Glutamatergic neuron (in vitro differentiated cells): Measurements from ENCODE around the gene IRAK3. TPM values are rescaled to one million over a fixed set of nuclear protein-coding genes. Genes with fewer than 3 reads are reported as not detected.
A peak's percentile ranks its signal among the peaks of the same experiment; 100 is the strongest.

Experiments used
- DNase-seq: peaks from one replicate; pipeline ENCODE4 v3.0.0; 2022
- H3K27ac Mint-ChIP-seq: one replicate; pipeline ENCODE4 v1.8.0; 2020; ENCODE audit warnings: mild to moderate bottlenecking, mixed read lengths, inconsistent platforms; ENCODE audit not compliant: unreplicated experiment
- H3K27me3 Mint-ChIP-seq: one replicate; pipeline ENCODE4 v1.8.0; 2020; ENCODE audit warnings: mild to moderate bottlenecking, moderate library complexity, mixed read lengths, inconsistent platforms; ENCODE audit not compliant: unreplicated experiment
- H3K36me3 Mint-ChIP-seq: one replicate; pipeline ENCODE4 v1.8.0; 2020; ENCODE audit warnings: mild to moderate bottlenecking, mixed read lengths, inconsistent platforms; ENCODE audit not compliant: unreplicated experiment
- H3K4me1 Mint-ChIP-seq: one replicate; pipeline ENCODE4 v1.8.0; 2020; ENCODE audit warnings: mild to moderate bottlenecking, low read depth, mixed read lengths, inconsistent platforms; ENCODE audit not compliant: unreplicated experiment
- H3K4me3 Mint-ChIP-seq: one replicate; pipeline ENCODE4 v1.8.0; 2020; ENCODE audit warnings: mild to moderate bottlenecking, mixed read lengths, inconsistent platforms; ENCODE audit not compliant: unreplicated experiment
- H3K9me3 Mint-ChIP-seq: one replicate; pipeline ENCODE4 v1.8.0; 2020; ENCODE audit warnings: mild to moderate bottlenecking, moderate library complexity, mixed read lengths, inconsistent platforms; ENCODE audit not compliant: unreplicated experiment
- total RNA-seq: library from RNA; stranded (reverse); fragmentation: NEBNext Ultra II Directional; extraction: Animal tissue kit (Norgen Biotek cat#: 25700); gene quantifications from one replicate; pipeline ENCODE4 v1.2.1, GENCODE V29; 2021; ENCODE audit not compliant: unreplicated experiment
- TF ChIP-seq, protein P1 (sequence below): fragments of 200-600 bp; sonication (generic); IDR thresholded peaks from one replicate; pipeline ENCODE4 v1.5.0; 2021; ENCODE audit not compliant: partially characterized antibody, unreplicated experiment

IRAK3 gene
- total RNA-seq, 1 donor from 2014 or later: 3.9 TPM

- Mint-ChIP-seq H3K27ac (no peak overlapping the region), H3K27me3 (no peaks in the 10 kb centered on the region), H3K4me3 (no peak overlapping the region), H3K36me3 (peaks cover 25% of the 10 kb centered on the region), H3K4me1 (peaks cover 3% of the 10 kb centered on the region), H3K9me3 (peaks cover 5% of the 10 kb centered on the region)
- DNase-seq: no peak
- TF ChIP-seq, protein P1, sequence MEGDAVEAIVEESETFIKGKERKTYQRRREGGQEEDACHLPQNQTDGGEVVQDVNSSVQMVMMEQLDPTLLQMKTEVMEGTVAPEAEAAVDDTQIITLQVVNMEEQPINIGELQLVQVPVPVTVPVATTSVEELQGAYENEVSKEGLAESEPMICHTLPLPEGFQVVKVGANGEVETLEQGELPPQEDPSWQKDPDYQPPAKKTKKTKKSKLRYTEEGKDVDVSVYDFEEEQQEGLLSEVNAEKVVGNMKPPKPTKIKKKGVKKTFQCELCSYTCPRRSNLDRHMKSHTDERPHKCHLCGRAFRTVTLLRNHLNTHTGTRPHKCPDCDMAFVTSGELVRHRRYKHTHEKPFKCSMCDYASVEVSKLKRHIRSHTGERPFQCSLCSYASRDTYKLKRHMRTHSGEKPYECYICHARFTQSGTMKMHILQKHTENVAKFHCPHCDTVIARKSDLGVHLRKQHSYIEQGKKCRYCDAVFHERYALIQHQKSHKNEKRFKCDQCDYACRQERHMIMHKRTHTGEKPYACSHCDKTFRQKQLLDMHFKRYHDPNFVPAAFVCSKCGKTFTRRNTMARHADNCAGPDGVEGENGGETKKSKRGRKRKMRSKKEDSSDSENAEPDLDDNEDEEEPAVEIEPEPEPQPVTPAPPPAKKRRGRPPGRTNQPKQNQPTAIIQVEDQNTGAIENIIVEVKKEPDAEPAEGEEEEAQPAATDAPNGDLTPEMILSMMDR: no peak
Observed at GRCh38 chr12:66142826-66143225, 46.2 kb upstream of the IRAK3 start.

DNA sequence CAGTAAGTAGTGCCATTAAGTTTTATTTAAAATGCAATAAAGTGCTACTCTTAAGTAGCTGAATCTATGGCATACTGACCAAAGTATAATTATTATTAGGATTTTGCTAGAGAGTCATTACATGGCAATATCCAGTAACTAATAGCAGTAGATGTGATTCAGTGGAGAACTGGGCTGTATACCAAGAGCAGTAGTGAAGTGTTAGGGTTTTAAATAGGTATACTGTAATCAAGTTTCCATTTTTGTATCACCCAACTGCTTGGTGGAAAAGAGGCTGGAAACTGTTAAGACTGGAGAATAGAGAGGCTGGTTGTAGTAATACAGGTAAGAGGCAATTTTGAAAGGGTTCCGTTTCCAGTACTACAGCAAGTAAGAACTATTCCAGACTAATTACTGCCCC is 45.1 kb upstream of the IRAK3 start:
- Mint-ChIP-seq H3K4me1 (peaks cover 3% of the 10 kb centered on the region), H3K27ac (no peak overlapping the region), H3K36me3 (peaks cover 25% of the 10 kb centered on the region), H3K4me3 (no peak overlapping the region), H3K27me3 (no peaks in the 10 kb centered on the region), H3K9me3 (peaks cover 5% of the 10 kb centered on the region)
- no peak for DNase-seq
- TF ChIP-seq, protein P1: no peak

DNA sequence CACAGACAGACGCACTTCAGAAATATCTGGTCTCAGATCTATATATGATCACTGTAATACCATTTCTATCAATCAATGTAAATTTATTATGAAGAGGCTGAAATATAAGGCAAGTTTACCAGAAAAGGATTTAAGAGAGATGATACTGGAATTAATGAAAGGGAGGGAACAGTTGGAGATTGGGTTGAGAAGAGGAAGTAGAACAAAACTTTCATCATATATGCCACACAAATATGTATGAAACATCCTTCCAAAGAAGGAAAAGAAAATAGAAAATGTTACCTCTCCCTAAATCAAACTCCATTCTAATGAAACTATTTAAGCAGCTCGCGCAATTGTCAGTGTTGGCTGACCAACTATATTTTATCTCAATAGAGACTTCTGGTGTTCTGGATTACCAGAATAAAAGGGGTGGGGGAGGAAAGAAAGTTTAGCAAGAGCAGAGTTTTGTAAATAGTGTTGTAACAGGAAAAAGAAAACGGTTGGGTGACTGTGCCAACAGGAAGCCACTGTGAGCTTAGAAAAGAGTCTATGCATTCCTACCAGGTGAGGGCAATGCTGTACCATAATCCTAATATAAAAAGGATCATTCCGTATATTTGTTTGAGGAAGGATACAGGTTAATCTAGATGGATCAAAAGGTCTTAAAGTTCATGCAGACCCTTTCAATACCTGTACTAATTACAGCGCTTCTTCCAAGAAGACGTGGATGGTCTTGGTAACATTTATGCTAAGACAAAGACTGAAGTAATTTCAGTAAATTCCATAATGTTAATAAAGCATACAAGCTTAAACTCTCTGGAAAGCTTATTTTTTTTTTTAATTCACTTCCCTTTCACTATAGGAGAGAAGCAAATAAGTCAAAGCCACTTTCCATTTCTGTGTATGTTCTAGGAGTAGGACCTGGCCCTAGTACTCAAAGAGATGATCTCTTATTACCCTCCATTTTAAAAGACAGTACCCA is 43.9 kb upstream of the IRAK3 start:
- Mint-ChIP-seq H3K36me3 (peaks cover 17% of the 10 kb centered on the region), H3K4me3 (no peak overlapping the region), H3K4me1 (peaks cover 3% of the 10 kb centered on the region), H3K27me3 (no peaks in the 10 kb centered on the region), H3K9me3 (peaks cover 2% of the 10 kb centered on the region), H3K27ac (no peak overlapping the region)
- no peak for DNase-seq
- TF ChIP-seq, protein P1: peak; percentile 17

DNA sequence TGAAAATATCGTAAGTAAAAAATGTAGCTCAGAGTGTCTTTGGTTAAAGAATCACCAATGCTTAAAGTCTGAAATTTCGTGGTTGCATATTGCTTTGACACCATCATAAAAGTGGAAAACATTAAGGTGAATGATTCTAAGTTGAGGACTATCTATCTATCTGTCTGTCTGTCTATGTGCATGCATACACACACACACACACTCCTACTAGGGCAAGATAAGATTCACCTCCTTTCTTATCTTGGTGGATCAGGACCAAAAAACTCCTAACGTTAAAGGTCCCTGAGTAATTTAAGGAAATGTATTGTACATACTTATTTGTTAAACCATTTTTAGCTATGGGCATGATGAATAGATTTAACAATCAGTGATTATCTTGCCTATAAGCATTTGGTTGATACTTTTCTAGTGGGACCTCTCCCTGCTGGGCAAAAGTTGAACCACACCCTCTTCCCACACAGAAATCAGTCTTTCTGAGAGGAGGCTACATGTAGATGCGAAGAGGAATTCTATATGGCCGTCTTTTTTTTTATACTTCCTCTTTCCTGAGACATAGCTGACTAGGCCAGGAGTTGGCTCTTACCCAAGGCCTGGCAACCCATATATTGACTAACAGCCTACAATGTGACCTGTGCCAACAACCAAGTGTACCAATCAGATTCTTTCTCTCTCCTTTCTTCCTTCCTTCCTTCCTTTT is 39.2 kb upstream of the IRAK3 start:
- Mint-ChIP-seq H3K4me3 (no peak overlapping the region), H3K4me1 (peaks cover 3% of the 10 kb centered on the region), H3K27me3 (no peaks in the 10 kb centered on the region), H3K27ac (no peak overlapping the region), H3K36me3 (no peaks in the 10 kb centered on the region), H3K9me3 (no peaks in the 10 kb centered on the region)
- DNase-seq: no peak
- TF ChIP-seq, protein P1: peak; percentile 41
